Esophagus mucosa (tissue), 1 donor: ENCODE results near the gene CYP2A7. TPM values are rescaled to one million over a fixed set of nuclear protein-coding genes. Genes with fewer than 3 reads are reported as not detected.
"Not testable (repeated sequence)": the region's sequence is repeated elsewhere in the genome, so short reads cannot be mapped to it uniquely, and the experiment has no call there.

Experiments
- ATAC-seq: fragments of 200-7000 bp; cut with Tn5 transposase; one replicate; pipeline ENCODE4 v1.9.1; 2020
- total RNA-seq: library from RNA; stranded (reverse); gene quantifications from one replicate; pipeline ENCODE4 v1.2.4, GENCODE V29; 2023
- donor health status: DM: yes; HTN: yes; CAD: no.

CYP2A7 gene
- total RNA-seq, 1 donor from 2014 or later: not detected

GRCh38 chr19:40896843-40897789, 15.1 kb upstream of the CYP2A7 start:
- ATAC-seq: peak; percentile 86

DNA sequence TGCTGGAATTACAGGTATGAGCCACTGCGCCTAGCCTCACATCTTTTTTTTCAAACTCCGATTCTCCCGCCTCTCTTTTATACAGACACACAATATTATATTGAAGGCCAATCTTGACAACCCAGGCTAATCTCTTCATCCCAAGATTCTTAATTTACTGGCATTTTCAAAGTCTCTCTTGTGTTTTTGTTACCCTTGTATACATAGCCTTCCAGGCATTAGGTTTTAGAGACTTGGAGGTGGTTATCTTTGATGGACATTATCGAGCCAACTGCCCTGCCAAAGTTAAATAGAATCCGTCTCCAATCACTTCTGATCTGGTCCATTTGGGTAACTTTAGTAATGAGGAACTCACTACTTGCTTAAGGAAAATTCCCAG, 14.4 kb upstream of the CYP2A7 start:
- no peak for ATAC-seq

GRCh38 chr19:40893112-40893511, 11.1 kb upstream of the CYP2A7 start:
- no peak for ATAC-seq

GRCh38 chr19:40889366-40889765, 7.3 kb upstream of the CYP2A7 start:
- no peak for ATAC-seq

- no peak for ATAC-seq
These were observed 6.2 kb upstream of the CYP2A7 start for GRCh38 chr19:40888191-40888590.

GRCh38 chr19:40884187-40884931, 2.3 kb upstream of the CYP2A7 start:
- ATAC-seq: not testable (repeated sequence)

DNA sequence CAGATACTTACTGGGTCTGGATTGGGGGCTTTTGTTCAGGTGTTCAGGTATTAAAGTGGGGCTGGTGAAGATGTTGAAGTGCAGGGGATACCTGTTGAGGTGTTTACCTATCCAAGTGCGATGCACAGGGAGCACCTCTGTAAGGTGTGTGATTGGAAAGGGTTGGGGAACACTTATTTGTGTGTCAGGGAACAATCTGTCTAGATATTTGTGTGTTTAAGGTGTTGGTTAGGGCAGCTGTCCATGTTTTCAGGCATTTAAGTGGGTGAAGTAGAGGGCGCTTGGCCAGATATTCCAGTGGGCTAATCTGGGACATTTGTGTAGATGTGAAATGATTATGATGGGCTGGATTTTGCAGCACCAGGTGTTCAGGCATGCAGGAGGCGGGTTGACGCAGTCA, 2.7 kb downstream of the CYP2A7 start:
- not testable (repeated sequence) for ATAC-seq

DNA sequence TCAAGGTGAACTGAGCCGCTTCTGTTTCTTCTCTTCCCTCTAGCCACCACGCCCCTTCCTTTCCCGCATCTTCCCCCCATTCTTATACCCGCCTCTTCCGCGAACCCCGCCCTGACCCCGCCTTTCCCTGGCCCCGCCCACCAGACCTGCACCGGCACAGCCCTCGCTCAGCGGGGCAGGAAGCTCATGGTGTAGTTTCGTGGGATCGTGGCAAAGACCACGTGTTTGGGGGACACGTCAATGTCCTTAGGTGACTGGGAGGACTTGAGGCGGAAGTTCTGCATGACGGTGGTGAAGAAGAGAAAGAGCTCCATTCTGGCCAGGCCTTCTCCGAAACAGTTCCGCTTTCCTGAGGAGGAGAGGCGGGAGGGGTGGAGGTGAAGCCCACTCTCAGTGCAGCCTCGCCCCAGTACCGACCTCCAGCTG, 6.5 kb downstream of the CYP2A7 start:
- ATAC-seq: peak; percentile 75

GRCh38 chr19:40874874-40875273, 7.2 kb downstream of the CYP2A7 start:
- ATAC-seq: not testable (repeated sequence)

- ATAC-seq: not testable (repeated sequence)
These were observed 8.2 kb downstream of the CYP2A7 start for GRCh38 chr19:40873873-40874272.

GRCh38 chr19:40872209-40872608, 9.8 kb downstream of the CYP2A7 start:
- no peak for ATAC-seq

- ATAC-seq: no peak
These were observed 14.3 kb downstream of the CYP2A7 start for GRCh38 chr19:40867701-40868100.

DNA sequence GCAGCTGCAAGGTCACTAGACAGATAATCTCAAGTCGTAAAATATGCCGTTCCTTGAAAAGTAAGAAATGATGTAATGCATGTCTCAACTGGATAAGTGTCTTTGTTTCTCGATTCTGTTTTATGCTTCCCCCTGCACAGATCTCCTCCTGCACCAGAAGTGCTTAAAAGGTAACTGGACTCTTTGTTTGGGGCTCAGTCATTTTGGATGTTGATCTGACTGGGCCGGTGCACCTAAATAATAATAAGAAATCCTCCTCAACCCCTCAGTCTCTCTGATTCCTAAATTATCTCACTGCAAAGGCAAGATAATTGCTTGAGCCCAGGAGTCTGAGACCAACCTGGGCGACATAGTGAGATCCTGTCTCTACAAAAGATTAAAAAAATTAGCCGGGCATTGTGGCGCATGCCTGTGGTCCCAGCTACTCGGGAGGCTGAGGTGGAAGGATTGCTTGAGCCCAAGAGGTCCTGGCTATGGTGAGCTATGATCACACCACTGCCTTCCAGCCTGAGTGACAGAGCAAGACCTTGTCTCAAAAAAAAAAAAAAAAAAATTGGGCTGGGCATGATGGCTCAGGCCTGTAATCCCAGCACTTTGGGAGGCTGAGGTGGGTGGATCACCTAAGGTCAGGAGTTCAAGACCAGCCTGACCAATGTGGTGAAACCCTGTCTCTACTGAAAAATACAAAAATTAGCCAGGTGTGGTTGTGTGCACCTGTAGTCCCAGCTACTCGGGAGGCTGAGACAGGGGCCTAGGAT, 17.1 kb downstream of the CYP2A7 start:
- not testable (repeated sequence) for ATAC-seq

DNA sequence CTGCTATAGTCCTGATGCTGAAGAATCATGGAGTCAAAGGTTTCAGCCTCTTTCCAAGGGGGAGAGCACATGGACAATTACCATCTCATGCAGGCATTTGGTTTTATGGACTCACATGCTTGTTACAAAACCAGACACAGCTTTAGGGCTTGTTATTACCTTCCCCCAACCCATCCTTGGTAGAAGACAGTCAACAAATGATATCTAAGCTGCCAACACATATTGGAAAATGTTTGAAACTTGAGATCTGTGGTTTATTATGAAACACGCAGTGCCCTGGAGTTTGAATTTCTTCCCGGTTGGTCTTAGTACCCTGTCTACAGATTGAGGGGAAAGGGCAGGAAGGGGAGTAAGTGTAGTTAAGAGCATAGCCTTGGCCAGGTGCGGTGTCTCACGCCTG, 19.2 kb downstream of the CYP2A7 start:
- no peak for ATAC-seq

GRCh38 chr19:40862333-40862732, 19.7 kb downstream of the CYP2A7 start:
- ATAC-seq: no peak

DNA sequence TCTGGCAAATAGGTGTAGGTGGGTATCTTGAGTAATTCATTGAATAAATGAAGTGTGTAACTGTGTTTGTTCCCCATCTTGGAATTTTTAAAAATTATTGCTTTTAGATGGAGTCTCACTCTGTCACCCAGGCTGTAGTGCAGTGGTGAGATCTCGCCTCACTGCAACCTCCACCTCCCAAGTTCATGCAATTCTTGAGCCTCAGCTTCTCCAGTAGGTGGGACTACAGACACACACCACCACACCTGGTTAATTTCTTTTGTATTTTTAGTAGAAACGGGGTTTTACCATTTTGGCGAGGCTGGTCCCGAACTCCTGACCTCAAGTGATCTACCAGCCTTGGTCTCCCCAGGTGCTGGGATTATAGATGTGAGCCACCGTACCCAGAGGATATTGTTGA, 23.9 kb downstream of the CYP2A7 start:
- ATAC-seq: no peak

DNA sequence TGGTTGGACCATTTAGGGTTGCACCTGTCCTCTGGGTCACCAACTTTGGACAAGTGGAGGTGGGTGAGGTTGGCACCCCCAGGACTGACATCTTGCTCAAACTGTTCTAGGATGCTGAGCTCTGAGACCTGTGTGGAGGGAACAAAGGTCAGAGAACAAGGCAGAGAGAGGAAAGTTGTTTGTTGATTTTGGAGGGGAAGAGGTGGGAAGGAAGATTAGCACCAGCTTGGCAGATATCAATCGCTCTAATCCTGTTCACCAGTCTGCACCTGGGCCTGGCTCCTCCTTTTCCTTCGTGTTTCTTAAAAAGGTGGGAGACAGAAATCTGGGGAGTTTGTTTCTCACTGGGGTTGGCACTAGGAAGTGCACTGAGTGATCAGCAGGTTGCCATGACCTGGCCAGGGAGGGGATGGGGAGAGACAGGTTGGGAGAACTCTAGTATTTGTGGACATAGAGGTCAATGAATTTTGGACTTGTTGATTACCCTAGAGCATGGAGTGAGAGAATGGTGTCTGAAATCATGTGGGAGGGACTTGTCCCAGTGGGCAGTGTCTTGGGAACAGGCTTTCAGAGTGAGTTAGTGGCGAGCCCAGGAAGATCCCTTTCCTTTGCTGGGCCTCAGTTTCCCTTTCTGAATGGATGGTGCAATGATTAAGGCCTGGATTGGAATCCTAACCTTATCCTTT, 29.4 kb downstream of the CYP2A7 start:
- not testable (repeated sequence) for ATAC-seq

DNA sequence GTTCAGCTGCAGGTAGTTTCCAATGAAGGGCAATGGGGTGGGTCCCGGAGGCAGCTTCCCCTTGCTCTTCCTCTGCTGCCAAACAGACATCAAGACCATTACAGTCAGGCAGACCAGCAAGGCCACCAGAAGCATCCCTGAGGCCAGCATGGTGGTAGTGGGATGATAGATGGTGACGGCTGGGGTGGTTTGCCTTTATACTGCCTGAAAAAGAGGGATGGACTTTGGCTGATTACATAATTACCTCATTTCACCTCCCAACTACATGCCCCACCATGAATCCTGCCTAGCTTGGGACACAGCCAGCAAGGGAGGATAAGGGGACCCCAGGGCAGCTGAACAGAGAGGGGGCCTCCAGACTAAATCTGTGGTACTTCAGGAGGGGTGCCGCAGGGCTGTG, 31.8 kb downstream of the CYP2A7 start, which contains the start of gene CYP2A6:
TSS of gene CYP2A6 (minus strand) at position 171 of the 400 bp plus-strand sequence. CDS start at position 150, 21 bp downstream.
- not testable (repeated sequence) for ATAC-seq

DNA sequence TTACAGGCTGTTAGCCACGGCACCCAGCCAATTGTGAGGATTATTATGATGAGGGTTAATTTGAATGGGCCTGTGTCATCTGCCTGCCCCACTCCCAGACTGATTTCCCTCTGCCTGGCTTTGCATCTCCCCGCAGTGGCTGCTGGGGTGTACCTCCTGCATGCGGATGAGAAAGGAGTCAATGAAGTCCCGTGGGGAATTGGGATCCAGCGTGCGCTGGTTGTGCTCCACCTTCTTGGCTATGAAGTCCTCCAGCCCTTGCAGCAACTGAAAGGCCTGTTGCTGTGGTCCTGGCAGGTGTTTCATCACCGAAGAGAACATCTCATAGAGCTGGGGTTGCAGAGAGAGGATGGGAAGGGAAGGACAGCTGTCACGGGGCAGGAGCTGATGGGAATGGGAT, 35.3 kb downstream of the CYP2A7 start:
- not testable (repeated sequence) for ATAC-seq

DNA sequence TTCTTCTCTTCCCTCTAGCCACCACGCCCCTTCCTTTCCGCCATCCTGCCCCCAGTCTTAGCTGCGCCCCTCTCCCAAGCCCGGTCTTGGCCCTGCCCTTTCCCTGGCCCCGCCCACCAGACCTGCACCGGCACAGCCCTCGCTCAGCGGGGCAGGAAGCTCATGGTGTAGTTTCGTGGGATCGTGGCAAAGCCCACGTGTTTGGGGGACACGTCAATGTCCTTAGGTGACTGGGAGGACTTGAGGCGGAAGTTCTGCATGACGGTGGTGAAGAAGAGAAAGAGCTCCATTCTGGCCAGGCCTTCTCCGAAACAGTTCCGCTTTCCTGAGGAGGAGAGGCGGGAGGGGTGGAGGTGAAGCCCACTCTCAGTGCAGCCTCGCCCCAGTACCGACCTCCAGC, 38.4 kb downstream of the CYP2A7 start:
- ATAC-seq: peak; percentile 71

- ATAC-seq: not testable (repeated sequence)
These were observed 38.9 kb downstream of the CYP2A7 start for GRCh38 chr19:40842997-40843652.
